Raji (cell line): ENCODE data around the gene COPG2.

Source experiments
- POLR2A ChIP-seq: IDR thresholded peaks from 2 replicates; pipeline ENCODE4 v1.6.1; 2011; ENCODE audit warnings: low read depth, low read length, control low read depth; ENCODE audit not compliant: insufficient read depth

COPG2 gene

GRCh38 chr7:130461272-130461671 is 207.3 kb downstream of the COPG2 start:
- no peak for TF ChIP-seq POLR2A

GRCh38 chr7:130458257-130458656 is 210.3 kb downstream of the COPG2 start:
- TF ChIP-seq POLR2A = no peak
